Keratinocyte (primary cell): ENCODE results near the gene USP48. TPM values are rescaled to one million over a fixed set of nuclear protein-coding genes. Genes with fewer than 3 reads are reported as not detected.

Experiments used
- DNase-seq: peaks from one replicate; pipeline ENCODE4 v3.0.0-alpha.2; 2011; ENCODE audit warnings: low read depth, missing footprints, low spot score
- FAIRE-seq: peaks from 2 replicates; lab custom pipeline; 2011; peaks lifted over from hg19 to GRCh38; lab: Jason Lieb, UNC
- H2AFZ ChIP-seq: 2 replicates; pipeline ENCODE4 v1.6.0; 2012; ENCODE audit warnings: low read length, control low read depth, inconsistent platforms; ENCODE audit not compliant: control insufficient read depth
- H3K27ac ChIP-seq: 2 replicates; pipeline ENCODE4 v1.5.1; 2011; ENCODE audit warnings: low read length; ENCODE audit not compliant: control insufficient read depth, insufficient read depth
- H3K27me3 ChIP-seq: 3 replicates; pipeline ENCODE4 v1.6.0; 2011; ENCODE audit warnings: low read length; ENCODE audit not compliant: control insufficient read depth, insufficient read depth; ENCODE audit errors: extremely low read depth
- H3K36me3 ChIP-seq, 2 experiments: 2 replicates in 1 of 2; 3 replicates in 1 of 2; pipeline ENCODE4 v1.5.1; 2011; ENCODE audit warnings: low read length in 2 of 2, mild to moderate bottlenecking in 1 of 2; ENCODE audit not compliant: control insufficient read depth in 2 of 2, insufficient read depth in 2 of 2; ENCODE audit errors: extremely low read depth in 1 of 2
- H3K4me1 ChIP-seq: 3 replicates; pipeline ENCODE4 v1.5.1; 2011; ENCODE audit warnings: low read length; ENCODE audit not compliant: control insufficient read depth, insufficient read depth; ENCODE audit errors: extremely low read depth
- H3K4me2 ChIP-seq: 3 replicates; pipeline ENCODE4 v1.6.0; 2011; ENCODE audit warnings: low read depth, low read length; ENCODE audit not compliant: control insufficient read depth, insufficient read depth; ENCODE audit errors: extremely low read depth
- H3K4me3 ChIP-seq, 3 experiments: fragments of 200-600 bp in 1 of 3; sonication (generic) in 1 of 3; 2 replicates in 2 of 3; 3 replicates in 1 of 3; pipeline ENCODE4 v1.5.1; 2011 to 2016; ENCODE audit warnings: low read length in 3 of 3, mild to moderate bottlenecking in 3 of 3, control low read depth in 2 of 3, inconsistent platforms in 1 of 3, low read depth in 1 of 3, mixed read lengths in 1 of 3, mixed run types in 1 of 3, moderate library complexity in 1 of 3; ENCODE audit not compliant: control insufficient read depth in 2 of 3, insufficient read depth in 2 of 3; ENCODE audit errors: extremely low read depth in 1 of 3
- H3K79me2 ChIP-seq: 2 replicates; pipeline ENCODE4 v1.6.0; 2012; ENCODE audit warnings: low read length; ENCODE audit not compliant: control insufficient read depth, insufficient read depth
- H3K9ac ChIP-seq: 3 replicates; pipeline ENCODE4 v1.6.0; 2011; ENCODE audit warnings: low read length; ENCODE audit not compliant: control insufficient read depth, insufficient read depth; ENCODE audit errors: extremely low read depth
- H3K9me1 ChIP-seq: 3 replicates; pipeline ENCODE4 v1.6.0; 2011; ENCODE audit warnings: low read length; ENCODE audit not compliant: control insufficient read depth, insufficient read depth; ENCODE audit errors: extremely low read depth
- H3K9me3 ChIP-seq: 2 replicates; pipeline ENCODE4 v1.5.1; 2012; ENCODE audit warnings: low read depth, low read length; ENCODE audit not compliant: control insufficient read depth
- H4K20me1 ChIP-seq: 3 replicates; pipeline ENCODE4 v1.6.0; 2011; ENCODE audit warnings: low read length; ENCODE audit not compliant: control insufficient read depth, insufficient read depth; ENCODE audit errors: extremely low read depth
- CTCF ChIP-seq, 3 experiments: IDR thresholded peaks in 1 of 3; conservative IDR thresholded peaks in 1 of 3; optimal IDR thresholded peaks in 1 of 3; 2 replicates in 2 of 3; 3 replicates in 1 of 3; pipeline versions ENCODE3 to v1.5.1; 2011; ENCODE audit warnings: low read length in 3 of 3, mild to moderate bottlenecking in 3 of 3, moderate library complexity in 2 of 3, control low read depth in 1 of 3, inconsistent platforms in 1 of 3; ENCODE audit not compliant: insufficient read depth in 2 of 3; ENCODE audit errors: extremely low read depth in 1 of 3
- EZH2 ChIP-seq: IDR thresholded peaks from one replicate; pipeline ENCODE4 v1.6.1; 2012; ENCODE audit warnings: inconsistent platforms, mild to moderate bottlenecking, low read length, moderate library complexity
- dilution Hi-C: fragments of 300-500 bp; cut with MboI; formaldehyde crosslinking; loops from one replicate; pipeline ENCODE4 v1.7.0; 2020; ENCODE audit warnings: low sequenced_read_pairs; ENCODE audit not compliant: extremely low pct_ligation_motif_present
- polyA plus RNA-seq, 5 experiments: library from polyadenylated mRNA; depleted of rRNA in 3 of 5; stranded (reverse) in 3 of 5; stranded (forward) in 1 of 5; unstranded in 1 of 5; fragments of >200 nt; gene quantifications; 1 replicate in 1 of 5; 2 replicates in 3 of 5; 3 replicates in 1 of 5; pipeline versions ENCODE4 v1.2.1 to v1.2.3, GENCODE V29; 2011 to 2012; ENCODE audit warnings: missing spikeins in 2 of 5, low read depth in 1 of 5, low replicate concordance in 1 of 5

The USP48 gene
- polyA plus RNA-seq, 1 donor (not counting 4 experiments of a cell fraction or from before 2014, with no cell fraction given): 33.0 TPM

- peaks cover 3% of the 10 kb centered on the region for H4K20me1 ChIP-seq
- H2AFZ ChIP-seq: no peak overlapping the region
- peaks cover 87% of the 10 kb centered on the region for H3K79me2 ChIP-seq
- DNase-seq: no peak
- no peaks in the 10 kb centered on the region for H3K9me1 ChIP-seq
- peaks cover 11% of the 10 kb centered on the region for H3K4me1 ChIP-seq
- no peak overlapping the region for H3K27ac ChIP-seq
- H3K27me3 ChIP-seq: no peaks in the 10 kb centered on the region
- no peak for FAIRE-seq
- no peak overlapping the region for H3K4me3 ChIP-seq
- dilution Hi-C loops: no loop called here
- no peak for TF ChIP-seq CTCF (optimal IDR thresholded peaks at IDR 0.05 in 1 of 3, IDR thresholded peaks at IDR 0.05 in 1 of 3, conservative IDR thresholded peaks at IDR 0.05 in 1 of 3; ENCODE audit: extremely low read depth in 1 of 3, insufficient read depth in 2 of 3, low read length in 3 of 3)
- TF ChIP-seq EZH2: no peak
- H3K36me3 ChIP-seq: peaks cover 0 to 1% of the 10 kb centered on the region in 2 experiments
- no peak overlapping the region for H3K4me2 ChIP-seq
- no peak overlapping the region for H3K9ac ChIP-seq
- no peaks in the 10 kb centered on the region for H3K9me3 ChIP-seq
Observed at GRCh38 chr1:21763236-21763635, 19.7 kb downstream of the USP48 start.

- Histone ChIP-seq H3K27ac (no peak overlapping the region), H3K4me1 (peaks cover 11% of the 10 kb centered on the region), H3K4me3 (no peak overlapping the region), H4K20me1 (peaks cover 3% of the 10 kb centered on the region), H2AFZ (no peak overlapping the region), H3K9ac (no peak overlapping the region), H3K27me3 (no peaks in the 10 kb centered on the region), H3K36me3 (peaks cover 0 to 1% of the 10 kb centered on the region in 2 experiments), H3K9me3 (no peaks in the 10 kb centered on the region), H3K79me2 (peaks cover 82% of the 10 kb centered on the region), H3K9me1 (no peaks in the 10 kb centered on the region), H3K4me2 (no peak overlapping the region)
- dilution Hi-C loops: no loop called here
- TF ChIP-seq CTCF (optimal IDR thresholded peaks at IDR 0.05 in 1 of 3, IDR thresholded peaks at IDR 0.05 in 1 of 3, conservative IDR thresholded peaks at IDR 0.05 in 1 of 3; ENCODE audit: extremely low read depth in 1 of 3, insufficient read depth in 2 of 3, low read length in 3 of 3): no peak
- no peak for TF ChIP-seq EZH2
- DNase-seq: no peak
- FAIRE-seq: no peak
Observed at GRCh38 chr1:21762022-21762404, 20.9 kb downstream of the USP48 start.
